Left forelimb (tissue), 1 donor: Measurements from ENCODE around the gene NRBF2.

Source experiments
- DNase-seq: peaks from one replicate; pipeline ENCODE4 v3.0.0-alpha.2; 2018; ENCODE audit warnings: low spot score

Gene NRBF2

GRCh38 chr10:63164166-63164623 is 31.1 kb downstream of the NRBF2 start:
- DNase-seq = no peak

GRCh38 chr10:63165249-63165648 is 32.1 kb downstream of the NRBF2 start:
- no peak for DNase-seq

GRCh38 chr10:63166742-63167258 is 33.7 kb downstream of the NRBF2 start:
- no peak for DNase-seq

GRCh38 chr10:63168821-63169462 is 35.8 kb downstream of the NRBF2 start:
- DNase-seq = no peak

- DNase-seq = no peak
Observed at GRCh38 chr10:63169624-63170023, 36.5 kb downstream of the NRBF2 start.

GRCh38 chr10:63171255-63171855 is 38.2 kb downstream of the NRBF2 start:
- DNase-seq = no peak

- no peak for DNase-seq
Observed at GRCh38 chr10:63171926-63172325, 38.8 kb downstream of the NRBF2 start.

- no peak for DNase-seq
Observed at GRCh38 chr10:63173468-63174232, 40.5 kb downstream of the NRBF2 start.

GRCh38 chr10:63175534-63175933 is 42.4 kb downstream of the NRBF2 start:
- DNase-seq = no peak

- DNase-seq = no peak
Observed at GRCh38 chr10:63192826-63193225, 59.7 kb downstream of the NRBF2 start.

- no peak for DNase-seq
Observed at GRCh38 chr10:63197344-63198092, 64.4 kb downstream of the NRBF2 start.

- DNase-seq = no peak
Observed at GRCh38 chr10:63199716-63200115, 66.6 kb downstream of the NRBF2 start.

- DNase-seq = no peak
Observed at GRCh38 chr10:63200431-63200830, 67.3 kb downstream of the NRBF2 start.

GRCh38 chr10:63201118-63201517 is 68.0 kb downstream of the NRBF2 start:
- no peak for DNase-seq
